ENCODE measurements around the gene RPS6KB2. TPM values are rescaled to one million over a fixed set of nuclear protein-coding genes. Genes with fewer than 3 reads are reported as not detected.

RPS6KB2 gene
- total RNA-seq, 4 donors from 2014 or later: 22.2 to 35.4 (median 27.0) TPM

DNA sequence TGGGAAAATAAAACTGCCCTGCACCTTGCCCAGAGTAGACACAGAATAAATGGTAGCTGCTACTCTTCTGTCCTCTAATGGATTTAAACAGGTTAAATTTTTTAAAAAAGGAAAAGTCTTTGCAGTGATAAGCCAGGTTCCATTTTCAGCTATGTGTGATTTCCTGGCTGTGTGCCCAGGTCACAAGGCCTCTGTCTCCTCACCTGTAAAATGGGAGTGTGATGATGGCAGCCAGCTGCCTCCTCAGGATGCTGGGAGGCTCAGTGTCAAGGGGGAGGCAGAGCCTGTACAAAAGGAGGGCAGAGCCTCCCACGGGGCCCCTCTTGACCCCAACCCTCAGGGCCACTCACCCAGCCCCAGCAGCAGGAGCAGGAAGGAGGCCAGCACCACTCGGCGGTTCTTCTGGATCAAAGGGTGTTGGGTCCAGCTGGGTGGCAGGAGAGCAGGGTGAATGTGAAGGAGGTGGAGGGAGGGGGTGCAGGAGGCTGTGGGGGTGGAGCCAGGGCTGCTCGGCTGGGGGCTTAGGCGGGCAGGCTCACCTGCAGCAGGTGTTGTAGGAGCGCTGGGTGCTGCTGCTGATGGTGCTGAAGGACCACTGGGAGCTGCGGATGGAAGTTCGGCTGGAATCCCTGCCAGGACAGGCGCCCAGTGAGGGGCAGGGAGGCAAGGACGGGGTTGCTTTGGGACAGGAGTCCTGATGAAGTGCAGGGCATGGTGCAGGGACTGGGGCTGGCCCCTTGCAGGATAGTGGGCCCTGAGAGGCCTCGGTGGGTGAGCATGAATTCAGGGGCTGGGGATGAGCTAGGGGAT, 38.9 kb downstream of the RPS6KB2 start:
- TF ChIP-seq CTCF (IDR thresholded peaks at IDR 0.05; ENCODE audit: low read depth): no peak

- no peak for TF ChIP-seq CTCF (IDR thresholded peaks at IDR 0.05; ENCODE audit: low read depth)
These were observed 39.8 kb downstream of the RPS6KB2 start for GRCh38 chr11:67468056-67468455.

DNA sequence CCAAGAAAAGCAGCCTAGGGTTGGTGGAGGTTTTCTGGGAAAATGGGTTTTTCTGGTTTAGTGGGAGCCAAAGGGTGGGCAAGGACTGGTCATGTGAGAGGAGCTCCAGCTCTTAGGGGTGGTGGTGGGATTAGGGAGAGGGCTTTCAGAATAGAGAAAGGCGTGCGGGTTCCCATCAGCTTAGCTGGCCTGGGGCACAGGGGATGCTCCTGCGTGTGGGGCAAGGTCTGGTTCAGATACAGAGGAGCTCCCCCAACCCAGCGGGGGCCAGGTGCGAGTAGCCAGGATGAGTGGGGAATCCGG, 40.1 kb downstream of the RPS6KB2 start:
- TF ChIP-seq CTCF (IDR thresholded peaks at IDR 0.05; ENCODE audit: low read depth): no peak

- TF ChIP-seq CTCF (IDR thresholded peaks at IDR 0.05; ENCODE audit: low read depth): no peak
These were observed 40.6 kb downstream of the RPS6KB2 start, which contains the start of gene TMEM134 for GRCh38 chr11:67468759-67469507. Gene TMEM134, minus strand, starts transcription at chr11:67469251. Its CDS starts 59 bp downstream, at chr11:67469192.

DNA sequence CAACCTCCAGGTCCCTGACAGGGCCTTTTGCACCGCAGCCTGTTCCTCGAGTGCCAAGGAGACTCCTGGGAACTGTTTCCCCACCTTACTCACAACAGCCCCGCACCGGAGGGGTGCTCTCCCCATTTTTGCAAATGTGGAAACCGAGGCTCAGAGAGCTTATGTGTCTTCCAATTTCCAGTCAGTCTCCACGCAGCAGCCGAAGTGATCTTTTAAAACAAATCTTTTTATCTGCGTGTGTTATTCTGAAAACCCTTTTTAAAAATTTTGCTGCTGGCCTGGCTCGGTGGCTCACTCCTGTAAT, 41.2 kb downstream of the RPS6KB2 start:
- TF ChIP-seq CTCF (IDR thresholded peaks at IDR 0.05; ENCODE audit: low read depth): no peak

GRCh38 chr11:67470337-67471002, 42.2 kb downstream of the RPS6KB2 start:
- TF ChIP-seq CTCF (IDR thresholded peaks at IDR 0.05; ENCODE audit: low read depth): no peak

DNA sequence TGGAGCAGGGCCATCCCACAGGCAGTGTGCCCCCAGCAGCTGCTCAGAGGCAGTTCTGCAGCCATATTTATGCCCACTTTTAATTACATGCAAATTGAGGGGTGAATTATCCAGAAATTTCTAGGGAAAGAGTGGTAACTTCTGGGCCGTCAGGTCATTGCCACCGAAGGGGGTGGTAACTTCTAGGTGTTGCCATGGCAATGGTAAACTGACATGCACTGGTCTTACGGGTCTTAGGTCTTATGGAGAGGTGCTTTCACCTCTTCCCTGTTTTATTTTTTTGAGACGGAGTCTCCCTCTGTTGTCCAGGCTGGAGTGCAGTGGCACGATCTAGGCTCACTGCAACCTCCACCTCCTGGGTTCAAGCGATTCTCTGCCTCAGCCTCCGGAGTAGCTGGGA, 44.6 kb downstream of the RPS6KB2 start:
- TF ChIP-seq CTCF (IDR thresholded peaks at IDR 0.05; ENCODE audit: low read depth): no peak

Data from subcutaneous adipose tissue (tissue), 4 donors.